AG04450 (cell line): ENCODE measurements around the gene GAREM1. TPM values are rescaled to one million over a fixed set of nuclear protein-coding genes. Genes with fewer than 3 reads are reported as not detected.

Experiments used
- CTCF ChIA-PET: fragments of 300-600, 350-600 bp; formaldehyde crosslinking; extraction: SDS; loops from one replicate; lab custom pipeline; 2022; ENCODE audit warnings: antibody characterized with exemption, inconsistent platforms; lab: Charles Lee
- POLR2A ChIA-PET: fragments of 350-600 bp; formaldehyde crosslinking; extraction: SDS; loops from one replicate; lab custom pipeline; 2021; ENCODE audit warnings: antibody characterized with exemption, inconsistent platforms; lab: Yijun Ruan, JAX
- DNase-seq: peaks from one replicate; pipeline ENCODE4 v3.0.0-alpha.2; 2011; ENCODE audit warnings: low read depth, low spot score
- H3K27ac ChIP-seq: one replicate; pipeline ENCODE4 v1.5.1; 2012; ENCODE audit warnings: low read depth, low read length, control low read depth
- H3K27me3 ChIP-seq: one replicate; pipeline ENCODE4 v1.6.0; 2012; ENCODE audit warnings: low read length; ENCODE audit not compliant: control insufficient read depth, insufficient read depth
- H3K4me3 ChIP-seq: 2 replicates; pipeline ENCODE4 v1.5.1; 2011; ENCODE audit warnings: mild to moderate bottlenecking, low read depth, low read length, control low read depth
- H3K9me3 ChIP-seq: 2 replicates; pipeline ENCODE4 v1.5.1; 2012; ENCODE audit warnings: low read length; ENCODE audit not compliant: control insufficient read depth, insufficient read depth
- polyA plus RNA-seq: library from polyadenylated mRNA; depleted of rRNA; stranded (reverse); fragments of >200 nt; gene quantifications from 2 replicates; pipeline ENCODE4 v1.2.3, GENCODE V29; 2011
- TF ChIP-seq, protein P1 (sequence below): IDR thresholded peaks from 2 replicates; pipeline ENCODE4 v1.5.1; 2011; ENCODE audit warnings: low read depth, low read length, control low read depth, inconsistent platforms

Gene GAREM1
- polyA plus RNA-seq, 1 experiment: 3.4 TPM

DNA sequence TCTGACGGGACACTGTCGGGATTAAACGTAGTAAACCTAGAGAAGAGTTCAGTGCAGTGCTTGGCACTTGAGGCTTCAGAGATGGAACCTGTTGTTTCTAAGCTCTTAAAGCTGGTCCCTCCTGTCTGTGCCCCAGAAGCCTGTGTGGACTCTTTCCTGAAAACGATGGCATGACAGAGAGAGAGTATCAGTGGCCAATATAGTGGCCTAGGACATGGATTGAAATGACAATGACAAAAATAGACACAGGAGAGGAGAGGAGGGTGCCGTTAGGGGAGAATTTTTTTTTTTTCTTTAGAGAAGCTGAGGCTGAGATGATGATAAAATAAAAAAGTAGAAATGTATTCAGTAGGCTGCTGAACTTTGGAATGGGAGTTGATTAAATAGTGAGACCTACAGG lies 138.0 kb downstream of the GAREM1 start:
- DNase-seq: no peak
- TF ChIP-seq, protein P1, sequence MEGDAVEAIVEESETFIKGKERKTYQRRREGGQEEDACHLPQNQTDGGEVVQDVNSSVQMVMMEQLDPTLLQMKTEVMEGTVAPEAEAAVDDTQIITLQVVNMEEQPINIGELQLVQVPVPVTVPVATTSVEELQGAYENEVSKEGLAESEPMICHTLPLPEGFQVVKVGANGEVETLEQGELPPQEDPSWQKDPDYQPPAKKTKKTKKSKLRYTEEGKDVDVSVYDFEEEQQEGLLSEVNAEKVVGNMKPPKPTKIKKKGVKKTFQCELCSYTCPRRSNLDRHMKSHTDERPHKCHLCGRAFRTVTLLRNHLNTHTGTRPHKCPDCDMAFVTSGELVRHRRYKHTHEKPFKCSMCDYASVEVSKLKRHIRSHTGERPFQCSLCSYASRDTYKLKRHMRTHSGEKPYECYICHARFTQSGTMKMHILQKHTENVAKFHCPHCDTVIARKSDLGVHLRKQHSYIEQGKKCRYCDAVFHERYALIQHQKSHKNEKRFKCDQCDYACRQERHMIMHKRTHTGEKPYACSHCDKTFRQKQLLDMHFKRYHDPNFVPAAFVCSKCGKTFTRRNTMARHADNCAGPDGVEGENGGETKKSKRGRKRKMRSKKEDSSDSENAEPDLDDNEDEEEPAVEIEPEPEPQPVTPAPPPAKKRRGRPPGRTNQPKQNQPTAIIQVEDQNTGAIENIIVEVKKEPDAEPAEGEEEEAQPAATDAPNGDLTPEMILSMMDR: no peak
- Histone ChIP-seq H3K27me3 (no peaks in the 10 kb centered on the region), H3K27ac (no peak overlapping the region), H3K4me3 (no peak overlapping the region), H3K9me3 (no peaks in the 10 kb centered on the region)
- POLR2A ChIA-PET: no interaction called here
- CTCF ChIA-PET: no interaction called here

DNA sequence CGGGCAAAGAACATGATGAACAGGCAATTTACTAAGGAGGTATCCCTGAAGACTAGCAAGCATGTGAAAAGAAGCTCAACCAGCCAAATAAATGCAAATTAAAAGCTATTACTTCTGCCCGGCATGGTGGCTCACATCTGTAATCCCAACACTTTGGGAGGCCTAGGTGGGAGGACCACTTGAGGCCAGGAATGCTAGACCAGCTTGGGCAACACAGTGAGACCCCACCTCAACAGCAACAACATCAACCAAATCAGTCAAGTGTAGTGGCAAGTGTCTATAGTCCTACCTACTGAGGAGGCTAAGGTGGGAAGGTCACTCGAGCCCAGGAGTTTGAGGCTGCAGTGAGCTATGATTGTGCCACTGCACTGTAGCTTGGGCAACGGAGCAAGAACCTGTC lies 141.7 kb downstream of the GAREM1 start:
- Histone ChIP-seq H3K9me3 (no peaks in the 10 kb centered on the region), H3K4me3 (no peak overlapping the region), H3K27ac (no peak overlapping the region), H3K27me3 (no peaks in the 10 kb centered on the region)
- POLR2A ChIA-PET: interaction anchor here (0.7 kb wide), 1 partner anchor 21 kb away, joined by 3 read pairs; no protein-coding TSS in a partner anchor
- no peak for DNase-seq
- CTCF ChIA-PET: interaction anchor here (0.9 to 2.2 kb wide), 3 partner anchors 39 to 221 kb away, joined by 3 to 8 read pairs (median 7); partner anchors contain the start of gene GAREM1
- TF ChIP-seq, protein P1: no peak

GRCh38 chr18:32328379-32328778 lies 142.3 kb downstream of the GAREM1 start:
- no peaks in the 10 kb centered on the region for H3K9me3 ChIP-seq
- POLR2A ChIA-PET: interaction anchor here (0.7 kb wide), 1 partner anchor 20 kb away, joined by 3 read pairs; no protein-coding TSS in a partner anchor
- no peaks in the 10 kb centered on the region for H3K27me3 ChIP-seq
- CTCF ChIA-PET: interaction anchor here (1.5 to 2.2 kb wide), 2 partner anchors 39 to 142 kb away, joined by 7 to 8 read pairs; partner anchors contain the start of gene GAREM1
- no peak overlapping the region for H3K27ac ChIP-seq
- TF ChIP-seq, protein P1: no peak
- no peak for DNase-seq
- no peak overlapping the region for H3K4me3 ChIP-seq

DNA sequence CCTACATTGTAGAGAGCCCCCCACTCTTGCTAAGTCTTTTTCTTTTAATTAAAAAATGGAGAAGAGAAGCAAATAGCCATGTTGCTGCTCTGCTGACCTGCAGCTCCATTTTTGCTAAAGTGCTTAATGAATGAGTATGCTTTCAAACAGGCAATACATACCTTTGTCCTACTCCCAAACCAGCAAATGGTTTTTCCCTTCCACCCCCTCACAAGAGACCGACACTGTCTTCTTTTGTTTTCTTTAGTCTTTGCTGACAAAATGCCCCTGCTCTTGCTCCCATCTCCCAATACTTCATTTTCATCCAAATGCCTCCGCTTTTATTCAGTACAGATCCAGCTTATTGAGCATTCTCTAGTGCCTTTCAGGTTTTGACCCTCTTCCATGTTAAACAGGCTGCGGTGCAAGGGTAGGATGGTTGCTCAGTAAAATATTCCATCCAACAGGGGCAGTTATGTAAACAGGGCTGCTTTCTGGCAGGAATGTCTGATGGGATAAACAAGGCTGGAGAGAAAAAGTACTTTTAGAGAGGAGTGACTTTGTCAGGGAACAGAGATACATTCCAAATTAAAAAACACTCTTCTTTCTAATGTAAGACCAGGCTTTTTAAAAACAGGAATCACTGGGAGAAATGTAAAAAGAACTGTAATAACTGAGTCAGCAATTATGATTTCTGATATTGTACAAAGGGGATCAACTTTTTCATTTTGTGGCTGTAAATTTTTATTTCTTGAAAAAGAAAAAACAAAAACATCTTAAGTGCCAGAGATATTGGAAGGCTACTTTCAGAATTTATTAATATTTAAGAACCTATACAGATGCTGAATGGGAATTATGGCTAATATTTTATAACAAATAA lies 144.0 kb downstream of the GAREM1 start:
- POLR2A ChIA-PET: no interaction called here
- H3K9me3 ChIP-seq: no peaks in the 10 kb centered on the region
- no peak for DNase-seq
- H3K27ac ChIP-seq: no peak overlapping the region
- TF ChIP-seq, protein P1: no peak
- H3K27me3 ChIP-seq: no peaks in the 10 kb centered on the region
- H3K4me3 ChIP-seq: no peak overlapping the region
- CTCF ChIA-PET: interaction anchor here (0.6 to 2.4 kb wide), 4 partner anchors 9 to 144 kb away, joined by 3 to 9 read pairs (median 3); partner anchors contain the start of gene GAREM1

DNA sequence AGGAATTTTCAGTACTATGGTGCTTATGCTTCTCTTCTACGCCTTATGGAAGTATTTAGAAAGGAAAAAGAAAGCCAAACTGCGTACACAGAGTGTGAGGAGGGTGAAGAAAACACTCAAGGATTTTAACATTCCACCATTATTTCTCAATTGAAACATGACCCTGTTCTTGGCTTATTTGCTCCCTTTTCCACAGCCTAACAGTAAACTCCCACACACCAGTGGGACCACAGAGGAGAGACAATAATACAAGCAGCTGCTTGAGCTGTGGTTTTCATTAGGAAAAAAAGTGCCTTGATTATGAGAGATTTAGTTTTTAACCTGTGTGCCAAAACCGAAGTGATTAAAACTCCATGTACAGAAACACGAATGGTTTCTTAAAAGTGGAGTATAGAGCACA lies 146.5 kb downstream of the GAREM1 start:
- Histone ChIP-seq H3K27ac (no peak overlapping the region), H3K9me3 (no peaks in the 10 kb centered on the region), H3K4me3 (no peak overlapping the region), H3K27me3 (no peaks in the 10 kb centered on the region)
- DNase-seq: no peak
- ChIA-PET POLR2A (no interaction called here), CTCF (interaction anchor here (1.2 kb wide), 1 partner anchor 146 kb away, joined by 5 read pairs; the partner anchor contains the start of gene GAREM1)
- TF ChIP-seq, protein P1: no peak
